NCI-H1694 (cell line): ENCODE measurements around the gene TEX19.

ENCODE experiments used
- DNase-seq: peaks from one replicate; lab custom pipeline; 2025; lab: John Stamatoyannopoulos, UW

TEX19 gene

GRCh38 chr17:82321947-82322466, 37.0 kb upstream of the TEX19 start:
- DNase-seq, result no peak

DNA sequence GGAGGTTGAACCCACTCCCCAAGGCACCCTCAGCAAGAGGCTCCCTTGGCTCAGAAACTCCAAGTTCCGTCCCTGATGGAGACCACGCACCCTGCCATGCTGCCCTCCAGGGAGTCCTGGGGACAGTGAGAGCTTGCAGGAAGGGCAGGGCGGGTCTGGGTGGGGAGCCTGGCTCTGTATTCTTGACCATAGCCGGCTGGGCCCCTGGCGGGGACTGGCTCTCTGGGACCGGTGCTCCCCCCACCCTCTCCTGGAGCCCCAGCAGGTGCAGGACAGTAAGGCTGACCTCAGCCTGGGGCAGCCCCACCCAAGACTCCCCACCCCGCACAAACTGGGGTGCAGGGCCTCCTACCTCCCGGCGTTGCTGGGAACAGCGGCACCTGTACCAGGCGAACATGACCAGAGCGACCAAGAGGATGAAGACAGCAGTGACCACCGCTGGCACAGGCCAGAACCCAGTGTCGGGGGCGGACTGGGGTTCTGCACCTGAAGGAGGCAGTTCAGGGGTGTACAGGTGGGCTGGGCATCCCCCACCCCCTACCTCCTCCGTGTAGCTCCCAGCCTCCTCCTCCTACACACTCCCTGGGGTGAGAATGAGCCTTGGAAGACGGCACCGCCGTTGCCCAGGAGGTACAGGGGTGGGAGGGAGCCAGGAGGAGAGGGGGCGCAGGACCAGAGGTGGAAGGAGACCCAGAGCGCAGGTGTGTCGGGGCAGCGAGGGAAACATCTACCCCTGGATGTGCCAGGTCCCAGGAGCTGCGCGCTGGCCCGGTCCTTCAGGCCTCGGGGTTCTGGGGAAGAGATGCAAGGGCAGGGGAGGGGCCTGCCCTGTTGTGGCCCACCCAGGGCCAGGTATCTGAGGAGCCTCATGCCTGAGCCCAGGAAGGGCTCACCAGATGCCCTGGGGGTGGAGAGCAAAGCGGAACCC, 36.3 kb upstream of the TEX19 start:
- DNase-seq, result no peak

DNA sequence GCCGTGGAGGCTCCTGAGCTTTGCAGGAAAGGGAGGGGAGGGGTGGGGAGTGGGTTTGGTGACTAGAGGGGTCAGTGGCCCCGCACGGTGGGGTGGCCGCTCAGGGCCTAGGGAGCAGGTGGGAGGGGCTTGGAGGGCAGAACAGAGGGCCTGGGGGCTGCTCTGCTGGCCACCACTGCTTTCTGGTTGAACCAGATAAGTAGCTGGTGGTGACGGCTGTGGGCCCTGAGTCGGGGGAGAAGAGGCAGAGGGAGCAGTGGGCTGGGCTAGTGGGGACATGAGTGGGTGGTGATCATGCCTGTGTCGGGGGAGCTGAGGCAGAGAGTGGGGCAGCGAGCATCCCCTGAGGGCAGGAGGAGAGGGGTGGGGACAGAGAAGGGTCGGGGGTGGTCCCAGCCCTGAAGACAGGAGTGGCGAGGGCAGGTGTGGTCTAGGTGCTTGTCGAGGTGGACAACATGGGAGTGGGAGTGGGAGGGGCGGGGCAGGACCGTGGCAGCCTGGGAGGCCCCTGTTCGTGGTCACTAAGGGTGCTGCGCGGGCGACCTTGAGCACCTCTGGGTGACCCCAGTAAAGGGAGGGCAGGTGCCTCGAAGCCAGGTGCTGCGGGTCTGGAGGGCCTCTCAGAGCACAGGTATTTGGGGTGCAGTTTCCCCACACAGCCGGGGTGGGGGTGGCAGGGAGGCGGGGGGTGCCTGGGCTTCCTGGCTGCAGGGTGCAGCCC, 35.4 kb upstream of the TEX19 start:
- no peak for DNase-seq

DNA sequence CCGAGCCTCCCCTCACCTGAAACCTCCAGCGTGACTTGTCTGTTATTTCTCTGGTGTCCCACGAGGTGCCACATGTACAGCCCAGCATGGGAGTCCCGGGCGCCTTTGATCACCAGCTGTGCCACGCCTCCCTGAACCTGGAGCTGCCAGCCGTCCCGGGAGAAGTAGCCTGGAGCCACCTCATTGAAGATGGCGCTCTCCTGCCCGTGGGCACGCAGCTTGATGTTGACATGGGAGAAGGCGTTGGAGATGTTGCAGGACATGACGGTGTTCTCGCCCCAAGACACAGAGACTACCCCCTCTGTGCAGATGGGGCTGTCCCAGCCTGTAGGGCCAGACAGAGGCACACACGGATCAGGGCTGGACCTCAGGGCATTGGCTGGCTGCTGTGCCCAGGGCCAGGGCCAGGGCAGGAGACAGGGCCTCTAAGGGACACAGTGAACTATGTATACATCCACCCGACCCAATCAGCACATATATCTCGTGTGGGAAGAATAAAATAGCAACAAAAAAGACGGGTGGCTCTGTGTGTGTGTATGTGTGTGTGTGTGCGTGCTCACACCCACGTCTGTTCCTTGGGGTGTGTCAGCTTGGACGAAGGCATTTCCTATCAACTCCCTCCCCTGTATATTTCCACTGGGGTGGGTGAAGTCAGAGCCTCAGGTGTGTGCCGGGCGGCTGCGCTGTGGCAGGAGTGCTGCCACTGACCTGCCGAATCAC, 34.3 kb upstream of the TEX19 start:
- DNase-seq, result no peak

- DNase-seq, result no peak
These were observed 33.5 kb upstream of the TEX19 start for GRCh38 chr17:82325286-82326180.

DNA sequence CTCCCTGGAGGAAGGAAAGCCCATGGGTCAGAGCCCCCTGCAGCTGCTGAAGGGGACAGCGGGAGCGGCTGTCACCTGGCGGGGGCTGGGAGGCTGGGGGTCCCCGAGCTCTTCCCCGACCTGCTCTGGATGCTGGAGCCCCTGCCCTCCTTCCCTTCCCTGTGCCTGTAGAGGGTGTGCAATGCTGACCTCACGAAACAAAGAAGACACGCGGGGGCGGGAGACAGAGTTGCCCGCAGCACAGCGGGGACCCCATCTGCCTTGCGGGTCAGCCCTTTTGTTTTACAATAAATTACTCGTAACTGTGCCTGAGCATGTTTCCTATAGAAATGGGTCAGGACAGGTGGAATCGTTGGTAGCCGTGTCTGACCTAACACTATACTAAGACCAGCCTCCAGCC, 31.8 kb upstream of the TEX19 start:
- DNase-seq, result no peak

DNA sequence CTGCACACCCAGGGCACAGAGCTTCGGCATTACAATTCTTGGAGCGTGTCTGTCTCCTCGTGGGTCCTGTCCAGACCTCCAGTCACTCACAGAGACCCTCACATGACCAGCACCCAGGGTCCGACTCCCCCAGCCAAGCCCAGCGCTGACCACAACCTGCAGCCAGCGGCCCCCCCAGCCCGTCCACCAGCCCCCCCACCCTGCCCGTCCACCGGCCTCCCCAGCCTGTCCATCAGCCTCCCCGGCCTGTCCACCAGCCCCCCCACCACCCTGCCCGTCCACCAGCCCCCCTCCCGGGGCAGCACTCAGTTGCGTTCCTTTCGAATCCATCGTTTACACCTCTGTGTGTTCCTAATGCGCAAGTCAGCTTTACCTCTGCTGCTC, 31.3 kb upstream of the TEX19 start:
- DNase-seq, result no peak

DNA sequence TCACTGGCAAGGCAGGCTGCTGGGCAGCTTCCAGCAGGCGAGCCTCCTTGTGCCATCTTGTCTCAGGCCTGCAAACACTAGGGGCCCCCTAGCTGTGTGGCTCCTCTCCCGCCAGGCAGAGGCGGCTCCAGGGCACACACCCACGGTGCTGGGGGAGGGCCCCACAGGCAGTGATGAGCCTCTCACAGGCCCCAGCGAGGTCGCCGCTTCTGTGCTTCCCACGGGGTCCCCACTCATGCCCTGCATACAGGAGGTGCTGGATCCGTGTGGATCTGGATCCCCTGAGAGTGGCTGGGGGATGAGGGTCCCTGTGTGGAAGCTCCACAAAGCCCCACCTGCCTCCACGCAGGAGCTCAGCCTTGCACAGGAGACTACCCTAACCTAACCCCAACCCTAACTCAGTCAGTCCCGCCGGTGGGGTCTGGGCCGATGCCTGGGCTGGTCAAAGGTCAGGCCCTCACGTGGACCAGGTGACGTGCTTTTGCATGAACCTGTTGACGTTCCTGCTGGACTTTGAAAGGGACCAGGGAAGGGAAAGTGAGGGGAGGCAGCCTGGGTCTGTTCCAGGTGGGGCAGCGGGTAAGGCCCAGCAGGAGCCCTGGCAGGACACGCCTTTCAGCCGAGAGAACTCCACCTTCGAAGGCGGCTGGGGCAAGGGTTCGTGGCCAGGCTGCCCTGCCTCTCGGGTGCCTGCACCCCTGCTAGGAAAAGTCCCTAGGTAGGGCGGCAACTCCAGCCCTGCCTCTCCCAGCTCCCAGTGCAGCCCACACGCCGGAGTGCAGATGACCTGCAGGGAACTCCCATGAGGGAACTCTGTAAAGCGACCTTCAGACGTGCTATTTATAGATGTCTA, 30.7 kb upstream of the TEX19 start:
- DNase-seq, result no peak

DNA sequence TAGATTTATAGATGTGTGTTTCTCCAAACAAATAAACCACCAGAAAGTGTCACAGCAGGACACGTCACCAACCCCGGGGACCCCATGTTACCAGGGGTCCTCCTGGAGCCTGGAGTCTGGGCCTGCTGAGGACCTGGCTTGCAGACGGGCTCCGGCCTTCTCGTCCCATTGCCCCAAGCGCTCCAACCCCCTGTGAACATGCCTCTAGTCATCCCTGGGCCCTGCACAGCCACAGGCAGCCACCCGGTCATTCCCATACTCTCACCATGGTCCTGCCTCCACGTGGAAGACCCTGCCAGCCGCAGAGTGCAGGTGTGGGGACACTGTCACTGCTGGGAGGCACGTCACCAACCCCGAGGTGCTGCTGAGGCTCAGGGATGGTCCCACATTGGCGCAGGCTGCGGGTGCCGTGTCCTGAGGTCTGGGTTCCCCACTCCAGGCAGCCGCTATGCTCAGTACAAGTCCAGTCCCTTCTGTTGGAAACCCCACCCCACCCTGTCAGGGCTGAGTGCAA, 30.0 kb upstream of the TEX19 start:
- DNase-seq, result no peak

DNA sequence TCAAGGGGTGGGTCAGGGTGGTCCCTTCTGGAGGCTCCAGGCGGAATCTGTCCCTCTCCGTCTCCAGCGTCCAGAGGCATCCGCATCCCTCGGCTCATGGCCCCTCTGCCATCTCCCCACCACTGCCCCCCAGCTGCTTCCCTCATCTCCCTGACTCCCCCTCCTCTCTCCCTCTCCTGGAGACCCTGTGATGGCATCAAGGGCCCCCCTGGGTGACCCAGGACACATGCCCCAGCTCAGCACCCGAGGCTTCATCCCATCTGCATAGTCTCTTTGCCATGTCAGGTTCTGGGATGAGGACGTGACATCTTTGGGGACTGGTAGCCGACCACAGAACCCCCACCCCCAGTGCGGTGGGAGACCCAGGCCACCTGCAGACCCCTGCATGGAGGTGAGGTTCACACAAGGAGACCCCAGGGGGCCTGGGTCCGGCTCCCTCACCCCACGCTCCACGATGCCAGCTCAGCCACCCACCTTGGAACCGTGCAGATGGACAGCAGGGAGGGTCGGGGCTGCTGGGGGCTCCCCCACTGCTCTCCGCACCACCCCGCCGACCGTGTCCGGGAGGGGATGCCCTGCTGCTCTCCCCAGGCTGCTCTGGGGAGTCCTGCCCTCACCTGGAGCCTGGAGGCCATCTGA, 29.2 kb upstream of the TEX19 start:
- no peak for DNase-seq

DNA sequence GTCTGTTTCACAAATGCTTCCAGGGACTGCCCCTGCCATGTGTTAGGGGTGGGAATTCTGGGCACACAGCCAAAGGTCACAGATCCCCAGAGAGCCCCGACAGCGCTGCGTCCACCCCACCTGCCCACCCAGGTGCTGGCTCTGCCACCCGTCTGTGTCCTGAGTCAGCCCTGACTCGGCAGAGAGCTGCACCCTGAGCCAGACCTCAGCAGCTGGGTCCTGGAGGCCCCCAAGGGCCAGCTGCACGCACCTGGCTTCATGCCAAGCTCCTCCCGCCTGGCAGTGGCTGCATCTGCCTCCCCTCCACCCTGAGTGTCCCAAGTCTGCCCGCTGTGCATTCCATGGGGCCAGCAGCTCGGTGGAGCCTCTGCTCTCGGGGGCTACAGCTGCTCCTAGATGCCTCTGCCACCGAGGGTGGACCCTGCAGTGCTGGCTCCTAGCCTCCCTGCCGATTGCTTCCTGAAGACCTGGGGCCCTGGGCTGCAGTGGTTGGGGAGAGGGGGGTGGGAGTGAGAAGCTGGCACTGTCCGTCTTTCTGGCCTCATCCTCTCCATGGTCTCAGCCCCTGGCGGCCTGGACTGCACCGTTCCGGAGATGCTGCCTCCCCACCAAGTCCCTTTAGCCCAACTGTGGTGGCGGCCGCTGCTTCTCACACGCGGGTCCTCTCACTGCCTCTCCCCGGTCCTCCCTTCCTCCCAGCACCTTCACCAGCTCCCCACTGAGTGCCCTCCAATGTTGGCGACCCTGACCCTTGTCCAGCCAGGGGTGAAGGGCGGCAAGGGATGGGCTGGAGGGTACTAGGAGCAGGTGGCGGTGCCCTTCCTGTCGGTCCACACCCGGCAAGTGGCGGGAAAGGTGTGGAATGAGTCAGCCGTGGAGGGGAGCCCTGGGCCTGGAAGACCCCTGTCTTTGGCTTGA, 28.5 kb upstream of the TEX19 start:
- peak; percentile 87 for DNase-seq

DNA sequence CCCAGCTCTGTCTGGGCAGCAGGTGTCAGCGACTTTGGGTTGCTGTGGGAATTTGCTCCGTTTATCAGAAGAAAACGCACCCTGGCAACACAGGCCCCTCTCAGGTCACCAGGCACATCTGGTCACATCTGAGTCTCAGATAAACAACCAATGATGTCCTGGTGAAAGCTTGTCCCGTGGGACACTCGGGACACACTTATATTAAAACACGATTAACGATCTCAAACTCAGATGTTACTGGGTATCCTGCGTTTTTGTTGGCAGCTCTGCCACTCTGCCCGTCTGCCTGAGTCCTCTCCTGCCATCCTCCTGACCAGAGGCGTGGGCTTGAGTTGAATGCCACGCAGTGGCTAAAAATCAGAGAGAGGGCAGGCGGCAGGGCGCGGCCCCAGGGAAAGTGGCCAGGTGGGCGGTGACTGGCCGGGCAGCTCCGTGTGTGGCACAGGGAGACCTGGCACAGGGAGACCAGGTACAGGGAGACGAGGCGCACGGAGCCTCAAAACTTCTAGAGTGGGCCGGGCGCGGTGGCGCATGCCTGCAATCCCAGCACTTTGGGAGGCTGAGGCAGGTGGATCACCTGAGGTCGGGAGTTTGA, 27.6 kb upstream of the TEX19 start:
- no peak for DNase-seq

DNA sequence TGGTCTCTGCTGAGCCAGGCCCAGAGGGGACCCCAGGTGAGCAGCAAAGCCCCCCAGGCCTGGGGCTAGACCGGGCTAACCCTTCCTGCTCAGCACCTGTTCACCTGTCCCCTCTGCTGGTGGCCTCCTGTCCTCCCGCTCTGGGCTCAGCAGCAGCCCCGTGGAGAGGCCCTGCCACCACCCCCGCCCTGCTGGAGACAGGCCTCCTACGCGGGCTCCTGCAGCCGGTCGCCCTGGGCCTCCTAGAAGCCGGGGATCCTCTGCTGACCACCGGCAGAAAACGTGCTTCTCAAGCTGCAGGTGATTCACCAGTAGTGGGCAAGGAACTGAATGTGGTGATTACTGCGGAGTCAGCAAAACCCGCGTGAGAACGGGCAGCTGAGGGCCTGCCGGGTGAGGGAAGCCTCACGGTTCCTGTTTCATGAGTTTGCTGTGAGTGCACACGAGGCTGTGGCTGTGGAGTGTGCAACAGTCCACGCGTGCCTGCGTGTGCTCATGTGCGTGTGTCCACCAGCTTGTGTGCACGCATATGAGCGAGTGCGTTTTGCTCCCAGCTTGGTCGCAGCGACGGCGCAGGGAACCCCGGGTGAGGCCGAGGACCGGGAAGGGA, 26.3 kb upstream of the TEX19 start:
- DNase-seq, result no peak

GRCh38 chr17:82333279-82334171, 25.5 kb upstream of the TEX19 start, which contains the start of gene SECTM1:
Gene SECTM1, minus strand, starts transcription at chr17:82333766. Its CDS starts 6,526 bp downstream, at chr17:82327240.
- no peak for DNase-seq

GRCh38 chr17:82334204-82334621, 24.8 kb upstream of the TEX19 start:
- no peak for DNase-seq

GRCh38 chr17:82334622-82335394, 24.2 kb upstream of the TEX19 start:
- DNase-seq, result no peak
